ENCODE results near the gene FXYD6.

The FXYD6 gene

DNA sequence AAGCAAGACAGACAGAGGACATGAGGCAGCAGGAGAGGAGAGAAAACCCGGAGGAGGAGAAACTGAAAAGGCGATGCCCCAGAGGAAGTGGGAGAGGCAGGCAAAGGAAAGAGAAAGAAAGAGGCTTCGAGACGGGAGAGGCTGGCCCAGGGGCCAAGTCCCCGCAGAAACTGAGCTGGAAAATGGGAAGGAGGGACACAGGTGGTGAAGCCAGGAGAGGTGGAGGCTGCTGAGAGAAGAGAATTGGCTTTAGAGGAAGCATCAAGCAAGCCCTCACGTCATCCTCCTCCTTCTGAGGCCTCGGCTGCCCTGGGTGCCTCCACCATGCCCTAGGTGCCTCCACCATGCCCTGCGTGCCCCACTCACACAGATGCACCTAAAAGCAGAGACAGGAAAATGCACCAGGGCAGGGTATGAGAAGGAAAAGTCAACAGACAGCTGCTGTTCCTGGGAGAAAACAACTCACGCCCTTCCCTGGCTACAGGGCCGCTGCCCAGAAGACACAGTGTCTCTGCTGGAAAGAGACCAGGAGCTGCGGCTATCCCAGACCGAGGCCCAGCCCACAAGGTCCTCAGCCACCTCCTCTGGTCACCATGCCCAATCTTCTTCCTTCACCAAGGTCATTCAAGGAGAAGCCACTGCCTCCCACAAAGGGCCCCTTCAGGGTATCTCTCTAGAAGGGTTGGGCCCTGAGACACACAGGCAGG, 14.3 kb downstream of the FXYD6 start:
- Histone ChIP-seq H3K36me3 (ENCODE audit: control insufficient read depth in 2 of 2, insufficient read depth in 2 of 2, low read length in 2 of 2) (no peaks in the 10 kb centered on the region), H3K4me1 (ENCODE audit: control insufficient read depth in 2 of 2, insufficient read depth in 2 of 2, low read length in 2 of 2) (peaks cover 5 to 8% of the 10 kb centered on the region in 2 donors), H3K27me3 (ENCODE audit: control insufficient read depth in 2 of 2, insufficient read depth in 2 of 2, low read length in 2 of 2) (no peaks in the 10 kb centered on the region), H3K9me3 (ENCODE audit: control insufficient read depth in 2 of 2, low read length in 2 of 2) (no peaks in the 10 kb centered on the region), H3K4me3 (ENCODE audit: low read length in 2 of 2) (no peak overlapping the region), H3K9ac (ENCODE audit: low read depth in 1 of 2, low read length in 2 of 2) (no peak overlapping the region), H3K27ac (ENCODE audit: low read depth in 2 of 2, low read length in 2 of 2) (peak overlapping the region; percentile 25 to 58)

DNA sequence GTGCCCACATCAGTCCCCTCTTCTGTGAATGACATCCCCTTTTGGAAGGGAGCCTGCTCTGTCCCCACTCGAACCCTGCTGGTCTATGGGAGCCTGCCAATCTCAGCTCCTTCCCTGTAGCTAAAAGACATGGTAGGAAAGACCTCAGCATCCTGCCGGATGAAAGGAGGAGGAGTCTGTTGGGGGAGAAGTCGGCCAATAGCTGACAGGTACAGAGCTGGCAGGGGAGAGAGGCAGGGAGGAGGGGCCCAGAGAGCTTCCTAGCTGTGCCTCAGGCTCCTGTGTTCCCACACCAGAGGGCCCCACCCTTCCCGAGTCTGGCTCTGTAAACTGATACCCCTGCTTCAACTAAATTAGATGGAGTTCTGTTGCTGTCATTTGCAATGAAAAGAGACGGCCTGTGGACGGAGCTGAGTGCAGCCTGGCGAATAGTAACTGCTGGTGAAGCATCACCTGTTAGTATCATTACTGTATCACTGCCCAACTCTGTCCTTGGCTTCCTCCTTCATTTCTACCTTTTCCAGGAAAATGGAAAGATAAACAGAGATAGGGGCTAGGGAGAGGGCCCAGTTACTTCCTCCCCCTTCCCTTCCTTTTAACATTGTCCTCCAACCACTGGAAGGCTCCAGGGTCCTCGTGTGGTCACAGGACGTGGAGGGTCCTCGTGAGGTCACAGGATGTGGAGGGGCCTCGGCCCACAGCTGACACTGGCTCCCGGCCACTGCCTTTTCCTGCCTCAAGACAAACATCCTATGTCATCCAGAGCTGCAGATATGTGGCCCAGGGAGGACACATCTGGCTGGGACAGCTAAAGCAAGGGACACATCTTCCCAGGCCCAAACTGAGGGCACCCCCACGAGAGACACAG, 15.1 kb downstream of the FXYD6 start:
- Histone ChIP-seq H3K9ac (ENCODE audit: low read depth in 1 of 2, low read length in 2 of 2) (no peak overlapping the region), H3K36me3 (ENCODE audit: control insufficient read depth in 2 of 2, insufficient read depth in 2 of 2, low read length in 2 of 2) (no peaks in the 10 kb centered on the region), H3K27ac (ENCODE audit: low read depth in 2 of 2, low read length in 2 of 2) (peak overlapping the region in 1 of 2 donors; percentile 58), H3K9me3 (ENCODE audit: control insufficient read depth in 2 of 2, low read length in 2 of 2) (no peaks in the 10 kb centered on the region), H3K4me1 (ENCODE audit: control insufficient read depth in 2 of 2, insufficient read depth in 2 of 2, low read length in 2 of 2) (peaks cover 5 to 8% of the 10 kb centered on the region in 2 donors), H3K27me3 (ENCODE audit: control insufficient read depth in 2 of 2, insufficient read depth in 2 of 2, low read length in 2 of 2) (no peaks in the 10 kb centered on the region), H3K4me3 (ENCODE audit: low read length in 2 of 2) (no peak overlapping the region)

- peaks cover 5 to 8% of the 10 kb centered on the region in 2 donors for H3K4me1 ChIP-seq (ENCODE audit: control insufficient read depth in 2 of 2, insufficient read depth in 2 of 2, low read length in 2 of 2)
- no peaks in the 10 kb centered on the region for H3K27me3 ChIP-seq (ENCODE audit: control insufficient read depth in 2 of 2, insufficient read depth in 2 of 2, low read length in 2 of 2)
- H3K9ac ChIP-seq (ENCODE audit: low read depth in 1 of 2, low read length in 2 of 2) = no peak overlapping the region
- H3K27ac ChIP-seq (ENCODE audit: low read depth in 2 of 2, low read length in 2 of 2) = no peak overlapping the region
- no peaks in the 10 kb centered on the region for H3K36me3 ChIP-seq (ENCODE audit: control insufficient read depth in 2 of 2, insufficient read depth in 2 of 2, low read length in 2 of 2)
- H3K9me3 ChIP-seq (ENCODE audit: control insufficient read depth in 2 of 2, low read length in 2 of 2) = no peaks in the 10 kb centered on the region
- H3K4me3 ChIP-seq (ENCODE audit: low read length in 2 of 2) = no peak overlapping the region
Observed at GRCh38 chr11:117860139-117860538, 16.3 kb downstream of the FXYD6 start.

DNA sequence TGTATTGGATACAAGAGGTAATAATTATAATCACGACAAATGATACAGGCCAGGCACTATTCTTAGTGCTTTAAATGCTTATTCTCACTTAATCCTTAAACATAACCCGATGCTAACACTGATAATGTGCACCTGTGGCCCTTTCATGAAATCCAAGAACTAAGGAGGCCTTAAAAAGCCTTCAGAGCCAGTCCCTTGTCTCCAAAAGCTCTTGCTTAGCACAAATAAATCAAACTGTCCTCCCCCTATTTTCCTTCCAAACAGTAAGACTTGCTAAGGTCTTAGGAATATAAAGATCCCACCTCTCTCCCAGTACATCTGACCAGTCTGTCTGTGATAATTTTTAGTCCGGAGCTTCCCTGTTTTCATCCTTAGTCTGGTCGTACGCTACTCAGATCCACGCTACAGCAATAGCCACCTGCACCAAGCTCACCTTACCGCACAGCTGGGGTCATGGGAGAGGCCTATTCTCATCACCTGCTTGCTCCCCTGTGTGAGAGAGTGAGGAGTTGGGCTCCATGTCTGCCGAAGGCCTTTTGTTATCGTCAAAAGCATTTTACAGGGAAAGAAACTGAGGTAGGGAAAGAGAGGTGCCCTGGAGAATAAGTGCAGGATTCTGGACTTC, 16.9 kb downstream of the FXYD6 start:
- H3K9ac ChIP-seq (ENCODE audit: low read depth in 1 of 2, low read length in 2 of 2) = no peak overlapping the region
- H3K27ac ChIP-seq (ENCODE audit: low read depth in 2 of 2, low read length in 2 of 2) = no peak overlapping the region
- H3K27me3 ChIP-seq (ENCODE audit: control insufficient read depth in 2 of 2, insufficient read depth in 2 of 2, low read length in 2 of 2) = no peaks in the 10 kb centered on the region
- H3K4me3 ChIP-seq (ENCODE audit: low read length in 2 of 2) = no peak overlapping the region
- no peaks in the 10 kb centered on the region for H3K36me3 ChIP-seq (ENCODE audit: control insufficient read depth in 2 of 2, insufficient read depth in 2 of 2, low read length in 2 of 2)
- H3K4me1 ChIP-seq (ENCODE audit: control insufficient read depth in 2 of 2, insufficient read depth in 2 of 2, low read length in 2 of 2) = peaks cover 5 to 8% of the 10 kb centered on the region in 2 donors
- no peaks in the 10 kb centered on the region for H3K9me3 ChIP-seq (ENCODE audit: control insufficient read depth in 2 of 2, low read length in 2 of 2)

DNA sequence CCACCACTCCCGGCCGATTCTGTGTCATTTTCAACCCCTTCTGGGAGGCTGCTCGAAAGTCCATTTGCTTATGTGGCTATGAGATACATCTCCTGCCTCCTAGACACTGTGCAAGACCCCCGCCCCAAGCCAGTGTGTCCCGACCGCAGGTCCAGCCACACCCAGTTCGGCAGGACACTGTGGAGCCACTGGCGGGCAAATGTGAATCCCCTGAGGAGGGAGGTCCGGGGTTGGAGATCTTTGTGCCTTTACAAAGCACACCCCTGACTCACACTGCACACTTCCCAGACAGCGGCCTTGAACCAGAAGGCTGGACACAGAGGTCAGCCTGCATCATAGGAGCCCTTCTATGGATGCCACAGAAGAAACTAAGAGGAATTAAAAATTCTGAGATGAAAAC, 17.4 kb downstream of the FXYD6 start:
- Histone ChIP-seq H3K36me3 (ENCODE audit: control insufficient read depth in 2 of 2, insufficient read depth in 2 of 2, low read length in 2 of 2) (no peaks in the 10 kb centered on the region), H3K9me3 (ENCODE audit: control insufficient read depth in 2 of 2, low read length in 2 of 2) (no peaks in the 10 kb centered on the region), H3K4me3 (ENCODE audit: low read length in 2 of 2) (no peak overlapping the region), H3K27ac (ENCODE audit: low read depth in 2 of 2, low read length in 2 of 2) (no peak overlapping the region), H3K27me3 (ENCODE audit: control insufficient read depth in 2 of 2, insufficient read depth in 2 of 2, low read length in 2 of 2) (no peaks in the 10 kb centered on the region), H3K9ac (ENCODE audit: low read depth in 1 of 2, low read length in 2 of 2) (no peak overlapping the region), H3K4me1 (ENCODE audit: control insufficient read depth in 2 of 2, insufficient read depth in 2 of 2, low read length in 2 of 2) (peaks cover 5 to 8% of the 10 kb centered on the region in 2 donors)

DNA sequence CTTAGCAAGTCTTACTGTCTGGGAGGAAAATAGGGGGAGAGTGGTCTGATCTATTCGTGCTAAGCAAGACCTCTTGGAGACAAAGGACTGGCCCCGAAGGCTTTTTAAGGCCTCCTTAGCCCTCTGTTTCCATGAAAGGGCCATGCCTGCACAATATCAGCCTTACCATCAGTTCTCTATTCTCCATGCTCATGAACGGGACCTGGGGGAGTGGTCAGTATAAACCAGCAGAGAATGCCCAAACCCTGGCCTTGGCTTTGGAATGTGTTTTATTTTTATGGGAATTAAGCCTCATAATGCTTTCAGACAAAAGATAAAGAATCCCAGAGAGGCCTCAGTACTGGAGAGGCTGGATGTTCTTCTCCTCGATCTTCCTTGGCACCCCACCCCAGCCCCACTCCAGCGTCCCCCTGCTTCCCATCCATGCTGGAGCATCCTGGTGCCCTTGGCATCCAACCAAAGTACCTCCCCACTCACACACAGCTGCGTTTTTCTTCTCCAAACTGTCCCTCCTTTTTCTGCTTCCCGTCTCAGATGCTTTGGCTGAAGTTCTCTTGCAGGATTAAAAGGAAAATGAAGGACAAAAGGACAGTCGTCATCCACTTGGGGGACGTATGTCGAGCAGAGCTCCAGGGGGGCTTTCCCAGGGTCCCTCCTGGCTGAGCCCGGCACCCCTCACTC, 18.6 kb downstream of the FXYD6 start:
- H3K9me3 ChIP-seq (ENCODE audit: control insufficient read depth in 2 of 2, low read length in 2 of 2) = no peaks in the 10 kb centered on the region
- H3K4me1 ChIP-seq (ENCODE audit: control insufficient read depth in 2 of 2, insufficient read depth in 2 of 2, low read length in 2 of 2) = peaks cover 5 to 8% of the 10 kb centered on the region in 2 donors
- no peaks in the 10 kb centered on the region for H3K36me3 ChIP-seq (ENCODE audit: control insufficient read depth in 2 of 2, insufficient read depth in 2 of 2, low read length in 2 of 2)
- no peaks in the 10 kb centered on the region for H3K27me3 ChIP-seq (ENCODE audit: control insufficient read depth in 2 of 2, insufficient read depth in 2 of 2, low read length in 2 of 2)
- H3K4me3 ChIP-seq (ENCODE audit: low read length in 2 of 2) = no peak overlapping the region
- H3K27ac ChIP-seq (ENCODE audit: low read depth in 2 of 2, low read length in 2 of 2) = no peak overlapping the region
- no peak overlapping the region for H3K9ac ChIP-seq (ENCODE audit: low read depth in 1 of 2, low read length in 2 of 2)

DNA sequence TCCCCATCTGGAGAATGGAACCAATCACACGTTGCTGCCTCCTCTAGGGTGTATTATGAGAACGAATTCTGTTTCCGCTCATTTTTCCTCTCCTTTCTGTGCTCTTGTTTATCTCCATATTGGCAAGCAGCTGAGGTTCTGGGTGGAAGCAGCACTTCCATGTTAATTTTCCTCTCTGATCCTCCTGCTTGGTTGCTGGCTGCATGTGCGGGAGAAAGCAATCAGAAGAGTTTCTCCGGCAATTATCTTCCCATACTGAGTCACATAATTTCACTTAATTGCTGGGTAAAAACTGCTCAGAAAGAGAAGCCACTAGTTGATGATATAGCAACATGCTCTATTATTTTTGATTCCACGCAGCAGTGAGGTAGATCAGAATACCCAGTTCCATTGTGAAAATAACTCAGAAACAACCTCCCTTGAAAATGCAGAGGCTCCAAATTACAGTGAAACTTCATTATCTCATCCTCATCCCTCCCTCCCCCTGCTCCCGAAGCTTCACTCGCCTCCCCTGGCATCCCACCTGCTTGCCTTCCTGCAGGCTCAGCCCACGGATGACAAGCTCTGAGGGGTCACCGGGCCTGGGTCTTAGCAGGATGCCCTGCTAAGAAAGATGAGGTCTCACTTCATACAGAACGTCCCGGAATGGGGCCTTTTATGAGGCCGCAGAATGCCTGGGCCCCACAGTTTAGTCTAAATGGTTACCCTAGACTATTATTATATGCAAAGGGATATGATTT, 20.4 kb downstream of the FXYD6 start:
- Histone ChIP-seq H3K36me3 (ENCODE audit: control insufficient read depth in 2 of 2, insufficient read depth in 2 of 2, low read length in 2 of 2) (no peaks in the 10 kb centered on the region), H3K9ac (ENCODE audit: low read depth in 1 of 2, low read length in 2 of 2) (no peak overlapping the region), H3K27ac (ENCODE audit: low read depth in 2 of 2, low read length in 2 of 2) (no peak overlapping the region), H3K27me3 (ENCODE audit: control insufficient read depth in 2 of 2, insufficient read depth in 2 of 2, low read length in 2 of 2) (peaks cover 0 to 1% of the 10 kb centered on the region in 2 donors), H3K4me1 (ENCODE audit: control insufficient read depth in 2 of 2, insufficient read depth in 2 of 2, low read length in 2 of 2) (no peaks in the 10 kb centered on the region), H3K9me3 (ENCODE audit: control insufficient read depth in 2 of 2, low read length in 2 of 2) (no peaks in the 10 kb centered on the region), H3K4me3 (ENCODE audit: low read length in 2 of 2) (no peak overlapping the region)

DNA sequence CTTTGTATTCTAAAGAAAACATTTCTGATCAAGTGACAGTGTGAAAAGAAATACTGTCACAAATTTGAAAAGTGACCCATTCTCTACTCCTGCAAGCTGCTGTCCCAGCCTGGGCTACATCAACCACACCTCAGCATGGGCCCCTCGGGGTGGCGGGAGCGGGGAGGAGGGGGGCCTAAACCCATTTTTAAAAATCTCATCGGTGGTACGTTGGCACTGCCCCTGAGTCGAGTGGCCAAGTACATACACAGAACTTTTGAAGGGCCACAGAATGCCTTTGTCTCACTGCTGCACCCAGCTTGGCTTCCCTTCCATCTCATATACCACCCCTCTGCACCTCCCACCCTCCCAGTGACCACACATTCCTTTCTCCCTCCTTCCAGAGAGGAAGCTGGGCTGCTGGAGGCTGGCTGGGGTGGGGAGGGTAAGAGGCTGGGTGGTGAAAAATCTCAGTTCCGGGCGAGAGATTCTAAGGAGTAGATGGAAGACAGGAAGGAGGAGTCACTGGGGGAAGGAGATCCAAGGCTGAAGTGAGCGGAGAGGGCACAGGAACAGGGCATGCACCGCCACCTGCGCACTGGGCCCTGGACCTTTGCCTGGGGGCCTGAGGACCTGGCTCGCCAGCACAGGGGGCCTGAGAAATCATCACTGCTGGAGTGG, 21.1 kb downstream of the FXYD6 start:
- Histone ChIP-seq H3K9me3 (ENCODE audit: control insufficient read depth in 2 of 2, low read length in 2 of 2) (no peaks in the 10 kb centered on the region), H3K27me3 (ENCODE audit: control insufficient read depth in 2 of 2, insufficient read depth in 2 of 2, low read length in 2 of 2) (peaks cover 0 to 3% of the 10 kb centered on the region in 2 donors), H3K4me1 (ENCODE audit: control insufficient read depth in 2 of 2, insufficient read depth in 2 of 2, low read length in 2 of 2) (no peaks in the 10 kb centered on the region), H3K4me3 (ENCODE audit: low read length in 2 of 2) (no peak overlapping the region), H3K27ac (ENCODE audit: low read depth in 2 of 2, low read length in 2 of 2) (no peak overlapping the region), H3K36me3 (ENCODE audit: control insufficient read depth in 2 of 2, insufficient read depth in 2 of 2, low read length in 2 of 2) (no peaks in the 10 kb centered on the region), H3K9ac (ENCODE audit: low read depth in 1 of 2, low read length in 2 of 2) (no peak overlapping the region)

GRCh38 chr11:117852309-117852708, 24.1 kb downstream of the FXYD6 start:
- H3K4me1 ChIP-seq (ENCODE audit: control insufficient read depth in 2 of 2, insufficient read depth in 2 of 2, low read length in 2 of 2) = no peaks in the 10 kb centered on the region
- no peak overlapping the region for H3K27ac ChIP-seq (ENCODE audit: low read depth in 2 of 2, low read length in 2 of 2)
- no peak overlapping the region for H3K4me3 ChIP-seq (ENCODE audit: low read length in 2 of 2)
- no peak overlapping the region for H3K9ac ChIP-seq (ENCODE audit: low read depth in 1 of 2, low read length in 2 of 2)
- no peaks in the 10 kb centered on the region for H3K9me3 ChIP-seq (ENCODE audit: control insufficient read depth in 2 of 2, low read length in 2 of 2)
- H3K27me3 ChIP-seq (ENCODE audit: control insufficient read depth in 2 of 2, insufficient read depth in 2 of 2, low read length in 2 of 2) = peaks cover 0 to 3% of the 10 kb centered on the region in 2 donors
- H3K36me3 ChIP-seq (ENCODE audit: control insufficient read depth in 2 of 2, insufficient read depth in 2 of 2, low read length in 2 of 2) = no peaks in the 10 kb centered on the region
